ENCODE data around the gene LZTS2. TPM values are rescaled to one million over a fixed set of nuclear protein-coding genes. Genes with fewer than 3 reads are reported as not detected.
A peak's percentile ranks its signal among the peaks of the same experiment; 100 is the strongest.

The LZTS2 gene
- polyA plus RNA-seq, 12 donors: 39.6 to 66.4 (median 47.8) TPM; not detected in 1

- peak; percentile 39 for DNase-seq
Measured at GRCh38 chr10:101050208-101051069, 50.8 kb downstream of the LZTS2 start.

- DNase-seq: no peak
Measured at GRCh38 chr10:101052285-101052684, 52.7 kb downstream of the LZTS2 start.

GRCh38 chr10:101053516-101053915 is 53.9 kb downstream of the LZTS2 start:
- DNase-seq: no peak

- no peak for DNase-seq
Measured at GRCh38 chr10:101054351-101054750, 54.7 kb downstream of the LZTS2 start.

GRCh38 chr10:101054876-101055275 is 55.3 kb downstream of the LZTS2 start:
- DNase-seq: no peak

GRCh38 chr10:101055411-101055810 is 55.8 kb downstream of the LZTS2 start:
- DNase-seq: no peak

- no peak for DNase-seq
Measured at GRCh38 chr10:101056365-101057151, 57.0 kb downstream of the LZTS2 start.

Other genes starting within 250 kb of the LZTS2 start
- 100 to 1,000 TPM in 4 of 12 donors, 10 to 100 TPM in 7, not detected in 1; 58.1 to 130 (median 89.5) TPM for gene SLF2, start 86.8 kb upstream of the LZTS2 start, polyA plus RNA-seq (ENCODE audit: insufficient read length in 12 of 12)
- gene SEMA4G, start 30.3 kb upstream of the LZTS2 start, polyA plus RNA-seq (ENCODE audit: insufficient read length in 12 of 12): 10 to 100 TPM in 2 of 12 donors, 1 to 10 TPM in 9, not detected in 1; 5.1 to 64.2 (median 6.4) TPM
- 10 to 100 TPM in 11 of 12 donors, not detected in 1; 51.2 to 82.6 (median 60.8) TPM for gene MRPL43, start 12.3 kb upstream of the LZTS2 start, polyA plus RNA-seq (ENCODE audit: insufficient read length in 12 of 12)
- 10 to 100 TPM in 5 of 12 donors, 1 to 10 TPM in 6, not detected in 1; 5.7 to 11.2 (median 9.7) TPM for gene TWNK, start 12.3 kb upstream of the LZTS2 start, polyA plus RNA-seq (ENCODE audit: insufficient read length in 12 of 12)
- gene PDZD7, start 31.3 kb downstream of the LZTS2 start, polyA plus RNA-seq (ENCODE audit: insufficient read length in 12 of 12): 1 to 10 TPM in 6 of 12 donors, under 1 TPM in 4, not detected in 2; 0.34 to 2.5 (median 1.5) TPM
- 10 to 100 TPM in 11 of 12 donors, not detected in 1; 17.8 to 63.0 (median 21.3) TPM for gene SFXN3, start 31.4 kb downstream of the LZTS2 start, polyA plus RNA-seq (ENCODE audit: insufficient read length in 12 of 12)
- 10 to 100 TPM in 11 of 12 donors, not detected in 1; 22.4 to 44.3 (median 30.7) TPM for gene KAZALD1, start 62.2 kb downstream of the LZTS2 start, polyA plus RNA-seq (ENCODE audit: insufficient read length in 12 of 12)
- not detected for gene TLX1, start 131.5 kb downstream of the LZTS2 start, polyA plus RNA-seq (ENCODE audit: insufficient read length in 12 of 12)
- gene LBX1, start 229.7 kb downstream of the LZTS2 start, polyA plus RNA-seq (ENCODE audit: insufficient read length in 12 of 12): 10 to 100 TPM in 1 of 12 donors, 1 to 10 TPM in 10, not detected in 1; 2.5 to 11.3 (median 7.0) TPM